Ishikawa (cell line): ENCODE measurements around the gene ARG1.

Experiments
- CEBPB ChIP-seq: IDR thresholded peaks from 2 replicates; pipeline ENCODE4 v1.6.1; 2012
- CREB1 ChIP-seq: IDR thresholded peaks from 2 replicates; pipeline ENCODE4 v1.6.1; 2012; ENCODE audit warnings: low read depth
- EP300 ChIP-seq: IDR thresholded peaks from 2 replicates; pipeline ENCODE4 v1.6.1; 2012; ENCODE audit warnings: borderline replicate concordance
- FOXM1 ChIP-seq: IDR thresholded peaks from 2 replicates; pipeline ENCODE4 v1.6.1; 2012; ENCODE audit warnings: low read depth, borderline replicate concordance
- MAX ChIP-seq: IDR thresholded peaks from 2 replicates; pipeline ENCODE4 v1.6.1; 2012
- NFIC ChIP-seq: IDR thresholded peaks from 2 replicates; pipeline ENCODE4 v1.6.1; 2012
- RAD21 ChIP-seq: IDR thresholded peaks from 2 replicates; pipeline ENCODE4 v1.6.1; 2012; ENCODE audit warnings: low read depth
- REST ChIP-seq: IDR thresholded peaks from 2 replicates; pipeline ENCODE4 v1.6.1; 2012; ENCODE audit warnings: low read depth, mild to moderate bottlenecking
- TAF1 ChIP-seq: IDR thresholded peaks from 2 replicates; pipeline ENCODE4 v1.6.1; 2012; ENCODE audit warnings: low read depth, mild to moderate bottlenecking
- ZBTB7A ChIP-seq: IDR thresholded peaks from 2 replicates; pipeline ENCODE4 v1.6.1; 2012; ENCODE audit warnings: low read depth

- no peak for TF ChIP-seq NFIC
- no peak for TF ChIP-seq MAX
- no peak for TF ChIP-seq RAD21
- TF ChIP-seq TAF1: no peak
- no peak for TF ChIP-seq FOXM1
- TF ChIP-seq CEBPB: no peak
- TF ChIP-seq REST: no peak
- no peak for TF ChIP-seq ZBTB7A
- TF ChIP-seq EP300: no peak
- no peak for TF ChIP-seq CREB1
These were observed 14.1 kb upstream of the ARG1 start for GRCh38 chr6:131558922-131559321.
